ENCODE results near the gene SLC25A25.
"Not testable (repeated sequence)": the region's sequence is repeated elsewhere in the genome, so short reads cannot be mapped to it uniquely, and the experiment has no call there.

SLC25A25 gene

DNA sequence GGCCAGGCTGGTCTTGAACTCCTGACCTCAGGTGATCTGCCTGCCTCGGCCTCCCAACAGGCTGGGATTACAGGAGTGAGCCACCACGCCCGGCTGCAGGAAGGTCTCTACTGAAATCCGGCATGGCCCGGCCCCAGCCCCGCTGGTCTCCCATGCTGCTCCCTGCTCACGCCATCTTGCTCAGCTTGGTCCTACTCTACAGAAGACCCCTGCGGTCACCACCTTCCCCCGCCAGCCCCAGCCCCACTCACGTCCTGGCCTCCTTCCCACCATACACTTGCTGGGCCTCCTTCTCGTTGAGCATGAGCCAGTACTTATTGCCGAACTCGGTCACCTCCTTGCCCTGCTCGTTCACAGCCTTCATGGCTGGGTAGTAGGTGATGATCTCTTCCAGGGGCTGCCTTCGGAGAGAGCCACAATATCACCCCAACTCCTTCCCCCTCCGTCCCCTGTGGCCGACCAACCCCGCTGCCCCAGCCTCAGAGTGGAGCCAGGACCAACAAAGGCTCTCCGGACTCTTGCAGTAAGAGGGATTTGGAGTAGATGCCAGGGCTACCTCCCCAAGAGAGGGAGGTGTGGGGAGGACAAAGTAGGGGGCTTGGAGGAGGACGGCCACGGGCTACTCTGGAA lies 55.5 kb downstream of the SLC25A25 start:
- DNase-seq, result no peak

DNA sequence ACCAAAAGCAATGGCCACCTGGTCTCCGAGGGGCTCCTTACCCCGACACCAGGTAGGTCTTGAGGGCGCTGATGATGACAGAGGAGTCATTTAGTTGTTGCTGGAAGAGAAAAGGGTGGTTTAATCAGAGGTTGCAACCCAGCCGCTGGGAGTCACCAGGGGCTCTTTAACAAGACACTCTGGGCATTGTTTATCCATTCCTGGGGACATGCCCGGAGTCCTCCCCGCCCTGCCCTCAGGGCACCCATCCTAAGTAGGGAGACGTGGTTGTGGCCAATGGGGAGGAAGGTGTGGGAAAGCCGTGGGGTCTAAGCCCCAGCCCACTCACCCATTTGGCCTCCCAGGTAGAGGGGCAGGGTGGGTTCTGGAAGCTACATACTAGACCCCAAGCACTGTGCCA lies 56.4 kb downstream of the SLC25A25 start:
- no peak for DNase-seq

DNA sequence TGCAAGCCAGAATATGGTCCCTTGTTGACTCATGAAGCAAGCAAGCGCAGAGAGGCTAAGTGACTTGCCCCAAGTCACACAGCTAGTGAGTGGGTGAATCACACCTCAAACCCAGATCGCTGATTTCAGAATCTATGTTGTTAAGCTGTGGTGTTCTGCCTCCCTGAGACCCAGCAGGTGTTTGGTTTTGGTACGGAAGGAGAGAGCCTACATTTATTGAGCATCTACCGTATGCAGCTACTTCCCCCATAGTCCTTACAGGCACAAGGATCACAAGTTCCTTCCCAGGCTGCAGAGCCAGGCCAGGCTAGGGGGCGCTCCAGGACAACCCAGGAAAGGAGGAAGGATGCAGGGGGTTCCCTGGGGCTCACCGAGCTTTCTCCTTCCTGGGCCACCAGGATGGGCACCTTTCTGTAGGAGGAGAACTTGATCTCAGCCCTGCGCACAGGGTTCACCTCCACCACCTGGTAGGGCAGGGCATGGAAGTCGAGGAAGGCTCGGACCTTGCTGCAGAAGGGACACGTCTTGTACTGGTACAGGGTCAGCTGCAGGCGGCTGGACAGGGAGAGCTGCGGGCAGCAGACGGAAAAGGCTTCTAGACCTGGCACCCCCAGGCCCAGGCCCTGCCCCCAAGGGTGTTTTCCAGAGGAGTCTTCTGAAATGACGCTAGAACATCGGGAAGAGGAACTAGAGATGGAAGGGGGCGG lies 57.0 kb downstream of the SLC25A25 start:
- DNase-seq, result peak in 23 of 51 donors; percentile 12 to 56 (median 26)

DNA sequence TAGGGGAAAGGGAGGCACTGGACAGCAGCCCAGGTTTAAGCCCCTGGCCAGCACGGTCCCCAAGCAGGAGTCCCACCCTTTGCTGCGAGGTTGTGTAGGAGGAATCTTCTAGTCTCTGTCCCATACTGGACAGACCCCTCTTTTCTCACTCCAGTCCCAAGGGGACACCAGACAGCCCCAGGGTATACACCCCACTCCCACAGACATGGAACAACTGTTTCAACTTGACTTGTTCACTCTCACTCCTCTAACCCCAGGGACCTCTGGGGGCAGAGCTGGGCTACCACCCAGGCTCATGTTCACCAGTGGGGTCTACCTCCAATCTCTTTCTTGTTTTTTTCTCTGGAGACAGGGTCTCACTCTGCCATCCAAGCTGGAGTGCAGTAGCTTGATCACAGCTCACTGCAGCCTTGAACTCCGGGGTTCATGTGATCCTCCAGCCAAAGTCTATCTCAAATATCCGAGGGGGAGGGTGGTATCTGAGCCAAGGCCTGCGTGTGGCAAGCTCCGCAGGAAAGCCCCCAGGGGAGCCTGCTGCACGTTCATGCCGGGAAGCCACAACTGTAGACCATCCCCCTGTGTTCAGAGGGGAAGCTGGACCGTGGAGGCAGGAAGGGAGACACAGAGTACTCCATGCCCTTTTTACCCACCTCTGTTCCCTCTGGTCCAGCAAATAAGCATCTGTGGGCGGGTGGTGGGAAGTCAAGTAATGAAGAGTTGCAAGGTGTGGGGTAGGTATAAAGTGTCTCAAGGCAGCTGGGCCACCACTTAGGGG lies 57.7 kb downstream of the SLC25A25 start:
- no peak for DNase-seq

DNA sequence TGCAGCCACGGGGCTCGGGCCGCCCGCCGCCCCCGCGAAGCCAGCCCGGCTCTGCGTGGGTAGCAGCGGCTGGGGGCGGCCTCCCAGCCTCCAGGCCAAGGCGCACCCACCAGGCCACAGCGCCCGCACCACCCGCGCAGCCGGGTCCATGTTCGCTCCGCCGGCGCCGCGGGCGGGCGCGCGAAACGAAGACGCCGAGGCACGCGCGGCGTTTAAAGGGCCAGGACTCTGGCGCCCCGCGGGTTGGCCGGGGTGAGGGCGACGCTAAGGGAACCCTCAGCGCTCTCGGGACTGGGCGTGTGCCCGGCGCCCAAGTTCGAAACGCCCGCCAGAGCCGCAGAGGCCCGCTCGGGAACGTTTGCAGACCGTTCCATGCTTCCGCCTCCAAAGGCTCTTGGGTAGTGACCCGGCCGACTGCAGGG lies 59.5 kb downstream of the SLC25A25 start, which contains the start of gene PTGES2:
TSS of gene PTGES2 (minus strand) at position 162 of the 422 bp plus-strand sequence. CDS start at position 150, 12 bp downstream.
- peak in 48 of 51 donors; percentile 45 to 91 (median 78) for DNase-seq

DNA sequence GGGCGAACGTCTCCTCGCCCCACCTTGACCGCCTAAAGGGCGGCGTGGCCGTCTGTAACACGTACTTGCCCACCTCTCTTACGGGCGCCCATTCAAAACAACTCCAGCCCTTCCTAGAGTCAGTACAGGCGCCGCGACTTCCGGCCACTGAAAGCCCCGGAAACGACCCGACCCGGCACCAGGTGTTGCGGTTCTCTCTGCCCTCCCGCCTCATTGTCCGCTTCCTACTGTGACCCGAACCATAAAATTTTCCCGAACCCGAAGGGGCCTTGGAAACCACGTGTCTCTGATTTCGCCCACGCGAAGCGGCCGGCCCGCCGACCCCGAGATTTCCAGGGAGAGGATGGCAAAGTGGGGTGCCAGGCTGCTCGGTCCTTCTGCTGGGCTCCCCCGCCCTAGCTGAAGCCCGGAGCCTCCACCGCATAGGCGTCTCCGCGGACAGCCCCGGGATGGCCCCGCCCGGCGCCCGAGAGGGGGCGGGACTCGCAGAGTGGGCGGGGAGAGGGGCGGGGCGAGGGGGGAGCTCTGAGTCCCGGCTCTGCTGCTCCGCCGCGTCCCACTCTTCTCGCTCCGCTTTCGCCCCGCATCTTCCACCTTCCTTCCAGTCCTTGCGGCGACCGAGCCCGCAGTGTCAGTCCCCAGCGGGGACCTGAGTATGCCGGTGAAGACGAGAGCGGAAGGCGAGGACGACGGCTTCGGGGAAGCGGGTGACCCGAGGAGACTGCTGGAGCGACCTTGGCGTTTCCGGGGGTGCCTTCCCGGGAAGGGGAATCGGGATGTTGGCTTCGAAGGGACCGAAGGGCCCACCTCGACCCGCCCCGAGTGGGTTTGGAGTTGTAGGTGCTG lies 60.2 kb downstream of the SLC25A25 start:
- DNase-seq, result peak in 50 of 51 donors; percentile 61 to 99 (median 86)

DNA sequence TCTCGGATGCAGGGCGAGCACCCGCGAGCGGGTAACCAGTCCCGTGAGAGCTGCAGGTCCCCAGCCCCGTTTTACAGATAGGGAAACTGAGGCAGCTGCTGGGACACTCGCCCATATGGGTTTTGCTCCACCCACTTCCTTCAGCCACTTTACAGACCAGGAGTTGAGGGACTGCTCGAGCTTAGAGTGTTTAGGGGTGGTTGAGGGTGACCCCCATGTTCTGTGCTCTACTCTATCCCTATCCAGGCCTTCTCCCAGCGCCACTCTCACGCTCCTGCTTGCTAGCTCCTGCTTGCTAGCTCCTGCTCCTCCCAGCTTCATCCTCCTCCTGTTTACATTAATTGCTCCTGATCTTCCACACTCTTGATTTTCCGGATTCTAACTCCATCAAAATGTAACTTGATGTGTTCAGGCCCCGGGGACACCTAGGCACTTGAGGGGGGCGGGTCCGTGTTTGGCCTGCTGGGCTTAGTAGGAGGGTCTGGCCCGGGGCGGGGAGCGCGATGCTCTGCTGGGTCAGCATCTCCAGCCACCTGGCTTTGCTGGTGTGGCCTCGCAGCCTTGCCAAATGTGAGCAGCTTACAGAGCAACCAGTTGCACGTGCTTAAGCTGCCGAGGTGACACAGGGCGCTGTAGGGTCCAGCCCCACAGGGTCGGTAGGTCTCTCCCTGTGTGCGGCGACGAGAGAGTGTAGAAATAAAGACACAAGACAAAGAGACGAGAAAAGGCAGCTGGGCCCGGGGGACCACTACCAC lies 61.0 kb downstream of the SLC25A25 start:
- DNase-seq, result no peak

DNA sequence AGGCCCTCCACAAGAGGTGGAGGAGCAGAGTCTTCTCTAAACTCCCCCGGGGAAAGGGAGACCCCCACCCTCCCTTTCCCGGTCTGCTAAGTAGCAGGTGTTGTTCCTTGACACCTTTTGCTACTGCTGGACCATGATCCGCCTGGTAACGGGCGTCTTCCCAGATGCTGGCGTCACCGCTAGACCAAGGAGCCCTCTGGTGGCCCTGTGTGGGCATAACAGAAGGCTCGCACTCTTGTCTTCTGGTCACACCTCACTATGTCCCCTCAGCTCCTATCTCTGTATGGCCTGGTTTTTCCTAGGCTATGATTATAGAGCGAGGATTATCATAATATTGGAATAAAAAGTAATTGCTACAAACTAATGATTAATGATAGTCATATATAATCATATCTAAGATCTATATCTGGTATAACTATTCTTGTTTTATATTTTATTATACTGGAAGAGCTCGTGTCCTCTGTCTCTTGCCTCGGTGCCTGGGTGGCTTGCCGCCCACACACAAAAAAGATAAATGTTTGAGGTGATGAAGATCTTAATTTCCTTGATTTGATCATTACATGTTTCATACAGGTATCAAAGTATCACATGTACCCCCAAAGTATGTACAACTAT lies 62.1 kb downstream of the SLC25A25 start:
- DNase-seq, result peak in 10 of 51 donors; percentile 24 to 66 (median 43)

DNA sequence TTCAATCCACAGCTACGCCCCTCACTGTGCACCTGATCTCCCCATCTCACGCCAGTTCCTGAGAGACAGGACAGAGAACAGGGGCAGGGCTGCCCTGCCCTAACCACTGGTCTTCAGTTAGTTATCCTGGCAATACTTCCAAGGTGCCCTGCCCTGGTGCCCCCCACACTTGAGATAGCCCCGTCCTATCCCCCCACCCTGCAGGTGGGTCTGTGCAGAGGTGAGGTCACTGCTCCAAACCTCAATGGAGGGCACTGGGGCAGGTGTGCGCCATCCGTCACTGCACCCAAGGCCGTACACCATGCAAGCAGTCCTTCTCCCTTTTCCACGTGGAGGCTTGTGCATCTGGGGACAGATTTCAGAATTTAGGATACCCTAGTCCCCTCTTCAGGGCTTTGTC lies 62.6 kb downstream of the SLC25A25 start:
- not testable (repeated sequence) for DNase-seq

DNA sequence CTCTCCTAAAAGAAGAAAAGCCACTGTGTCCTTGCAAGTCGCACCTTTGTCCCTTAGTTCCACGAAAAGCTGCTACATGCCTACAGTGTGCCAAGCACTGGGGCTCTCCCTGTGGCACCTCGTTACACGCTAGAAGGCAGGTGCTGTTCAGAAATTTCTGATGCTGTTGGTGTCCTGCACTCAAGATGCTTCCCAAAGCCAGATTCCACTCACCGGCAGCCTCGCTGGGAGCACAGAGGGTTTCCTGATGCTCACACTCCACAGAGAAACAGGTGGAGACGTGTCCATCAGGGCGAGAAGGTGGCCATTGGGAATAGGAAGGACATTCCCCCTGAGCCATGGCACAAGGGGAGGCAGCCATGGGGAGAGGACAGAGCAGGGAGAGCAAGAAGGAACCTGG lies 63.3 kb downstream of the SLC25A25 start:
- not testable (repeated sequence) for DNase-seq

DNA sequence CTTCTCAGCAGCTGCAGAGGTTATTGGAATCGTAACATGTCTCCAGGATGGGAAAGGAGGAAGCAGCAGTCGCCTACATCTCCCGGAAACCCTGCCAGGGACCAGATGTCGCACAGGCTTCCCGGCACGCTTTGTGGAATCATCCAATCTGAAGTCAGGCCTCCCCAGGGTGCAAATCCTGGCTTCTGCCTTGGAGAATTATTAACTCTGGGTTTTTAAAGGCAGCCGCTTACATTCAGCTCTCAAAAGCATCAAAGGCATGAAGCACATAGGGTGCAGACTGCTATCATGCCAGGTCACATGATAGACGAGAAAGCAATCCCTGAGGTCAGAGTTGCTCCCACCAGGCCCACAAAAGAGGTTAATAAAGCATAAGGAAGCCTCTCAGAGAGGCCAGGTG lies 64.1 kb downstream of the SLC25A25 start:
- DNase-seq, result peak in 1 of 51 donors; percentile 6

DNA sequence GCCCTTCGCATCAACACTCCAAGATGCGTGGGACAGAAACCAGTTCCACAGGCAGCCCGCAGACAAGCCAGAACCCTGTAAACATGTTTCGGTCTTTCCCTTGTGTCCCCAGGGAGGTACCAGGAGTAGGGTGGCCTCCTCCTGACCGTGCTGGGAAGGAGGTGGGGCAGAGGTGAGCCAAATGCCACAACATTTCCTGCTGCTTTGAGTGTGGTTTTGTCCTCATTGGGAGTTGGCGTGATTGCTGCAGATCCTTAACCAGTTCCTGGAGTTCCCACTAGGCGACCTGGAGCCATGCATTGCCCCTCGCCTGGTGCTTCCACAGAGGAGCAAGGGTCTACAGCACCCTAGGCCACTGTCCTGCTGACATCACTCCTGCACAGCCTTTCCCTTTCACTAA lies 67.5 kb downstream of the SLC25A25 start:
- DNase-seq, result not testable (repeated sequence)

DNA sequence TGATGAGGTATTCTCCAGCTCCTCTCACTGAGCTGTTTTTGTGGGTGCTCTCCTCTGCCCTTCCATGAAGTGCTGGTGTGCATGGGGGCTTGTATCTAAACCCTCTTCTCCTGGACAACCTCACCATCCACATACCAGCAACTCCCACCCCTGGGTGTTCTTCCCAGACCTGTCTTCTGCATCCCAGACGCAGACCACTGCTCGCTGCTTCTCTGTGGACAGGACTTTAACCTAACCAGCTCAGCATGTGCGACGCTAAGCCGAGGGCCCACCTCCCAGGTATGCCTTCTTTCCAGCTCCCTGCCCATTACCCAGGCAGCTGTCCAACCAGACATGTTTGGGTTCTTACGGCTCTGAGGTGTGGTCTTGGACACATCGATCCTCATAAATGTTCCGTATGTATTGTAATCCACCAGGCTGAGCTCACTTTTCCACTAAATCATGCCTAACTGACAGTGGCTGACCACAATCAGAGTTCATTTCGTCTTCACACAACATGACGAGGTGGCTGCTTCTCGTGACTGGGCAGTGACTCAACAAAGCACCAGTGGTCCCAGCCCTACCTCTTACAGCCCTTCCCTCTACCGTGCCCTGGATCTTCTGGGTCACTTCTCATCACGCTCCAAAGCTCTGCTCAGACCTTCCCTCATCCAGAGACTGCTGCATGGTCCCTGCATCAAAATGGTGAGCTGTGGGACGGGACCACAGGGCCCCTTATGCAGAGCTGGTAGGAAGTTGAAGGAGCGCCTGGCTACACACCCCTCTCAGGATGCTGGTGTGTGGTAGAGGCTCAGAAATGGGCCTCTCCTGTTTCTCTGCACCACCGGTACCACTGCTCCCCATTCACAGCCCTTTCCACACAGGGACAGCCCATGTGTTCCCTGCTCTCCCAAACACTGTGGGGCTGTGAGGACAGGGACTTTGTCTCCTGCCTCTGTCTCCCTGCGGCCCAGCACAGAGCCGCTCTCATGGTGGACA lies 69.1 kb downstream of the SLC25A25 start:
- no peak for DNase-seq

DNA sequence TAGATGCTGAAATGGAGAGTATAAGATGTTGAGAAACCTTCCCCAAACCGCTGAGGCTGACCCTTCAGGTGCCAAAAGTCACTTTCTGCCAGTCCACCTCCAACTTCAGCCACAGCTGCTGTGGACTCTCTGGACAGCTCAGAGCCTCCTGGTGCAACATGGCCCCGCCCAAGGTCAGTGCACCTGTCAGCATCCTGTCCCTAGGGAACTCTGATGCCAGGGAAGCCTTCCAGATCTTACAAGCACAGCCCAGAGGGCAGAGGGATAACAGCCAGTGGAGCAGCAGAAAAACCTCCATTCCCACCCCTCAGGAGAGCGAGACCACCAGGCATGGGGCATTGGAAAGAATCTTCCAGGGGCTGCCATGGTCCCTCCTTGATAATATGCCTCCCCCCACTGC lies 70.0 kb downstream of the SLC25A25 start:
- no peak for DNase-seq

DNA sequence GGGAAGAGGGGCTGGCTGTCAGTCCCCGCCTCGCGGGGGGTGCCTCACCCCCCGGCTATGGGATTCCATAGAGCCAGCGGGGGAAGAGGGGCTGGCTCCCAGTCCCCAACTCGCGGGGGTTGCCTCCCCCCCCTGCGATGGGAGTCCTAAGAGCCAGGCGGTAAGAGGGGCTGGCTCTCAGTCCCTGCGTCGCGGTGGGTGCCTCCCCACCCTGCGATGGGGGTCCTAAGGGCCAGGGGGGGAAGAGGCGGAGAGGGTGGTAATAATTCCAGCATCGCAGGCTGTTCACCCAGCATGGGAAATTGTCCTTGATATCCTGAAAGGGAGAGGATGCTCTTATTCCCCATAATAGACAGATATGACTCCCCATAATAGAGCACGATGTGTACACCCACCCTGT lies 71.6 kb downstream of the SLC25A25 start:
- DNase-seq, result no peak

DNA sequence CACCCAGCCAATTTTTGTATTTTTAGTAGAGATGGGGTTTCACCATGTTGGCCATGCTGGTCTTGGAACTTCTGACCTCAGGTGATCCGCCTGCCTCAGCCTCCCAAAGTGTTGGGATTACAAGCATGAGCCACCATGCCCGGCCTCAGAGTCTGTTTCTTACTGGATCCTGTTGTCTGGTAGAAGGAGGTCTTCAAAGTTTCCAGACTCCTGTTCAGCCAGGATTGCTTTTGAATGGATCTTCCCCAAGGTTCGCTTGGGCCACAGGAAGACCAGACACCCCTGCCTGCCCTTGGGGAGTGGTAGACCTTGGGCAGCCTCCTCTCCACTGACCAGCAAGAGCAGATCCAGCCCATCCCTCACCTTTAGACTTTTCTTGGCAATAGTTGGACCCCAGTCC lies 73.6 kb downstream of the SLC25A25 start:
- no peak for DNase-seq

DNA sequence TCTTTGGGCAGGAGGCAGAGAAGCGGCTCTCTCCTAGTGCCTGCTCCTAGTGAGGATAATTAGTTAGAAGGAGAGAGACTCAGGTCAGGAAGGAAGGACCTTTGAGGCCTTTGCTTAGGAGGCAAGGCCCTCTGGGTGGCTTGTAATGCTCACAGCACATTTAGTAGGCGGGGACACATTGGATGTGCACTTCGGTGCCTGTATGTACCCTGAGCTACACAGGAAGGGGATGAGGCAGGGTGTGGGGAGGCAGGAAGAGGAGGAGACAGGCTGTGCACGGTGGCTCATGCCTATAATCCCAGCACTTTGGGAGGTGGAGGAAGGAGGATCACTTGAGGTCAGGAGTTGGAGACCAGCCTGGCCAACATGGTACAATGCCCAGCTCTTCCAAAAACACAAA lies 74.0 kb downstream of the SLC25A25 start:
- DNase-seq, result no peak

DNA sequence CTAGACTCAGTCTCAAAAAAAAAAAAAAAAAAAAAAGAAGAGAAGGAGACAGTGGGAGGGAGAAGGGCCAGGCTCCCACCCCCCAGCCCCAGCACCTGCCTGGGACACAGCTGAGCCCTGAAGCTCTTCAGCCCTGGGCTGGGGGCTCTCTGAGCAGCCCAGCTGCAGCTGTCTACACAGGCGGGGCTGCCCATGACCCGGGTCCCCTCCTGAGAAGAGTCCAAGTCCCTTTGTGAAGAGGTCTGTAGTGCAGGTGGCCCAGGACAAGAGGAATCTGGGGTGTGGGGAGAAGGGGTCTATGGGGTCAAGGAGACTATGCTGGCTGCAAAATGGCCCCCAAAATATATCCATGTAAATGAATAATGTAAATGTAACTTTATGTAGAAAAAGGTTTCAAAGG lies 74.6 kb downstream of the SLC25A25 start:
- no peak for DNase-seq
